ENCODE results near the gene ADIPOQ. TPM values are rescaled to one million over a fixed set of nuclear protein-coding genes. Genes with fewer than 3 reads are reported as not detected.

The ADIPOQ gene
- total RNA-seq = under 0.01 and 0.15 TPM in 2 replicates

GRCh38 chr3:186842426-186843038 lies at the start of gene ADIPOQ:
Gene ADIPOQ (plus strand): TSS chr3:186842710. CDS start chr3:186853059, 10,349 bp downstream.

GRCh38 chr3:186806089-186807055 lies 36.1 kb upstream of the ADIPOQ start, which contains the start of gene RFC4:
Gene RFC4 (minus strand): TSS chr3:186806482. CDS start chr3:186804713, 1,769 bp downstream.

Other genes with a start within 250 kb of the ADIPOQ start
- gene AHSG, start 229.7 kb upstream of the ADIPOQ start, total RNA-seq = not detected in 2 replicates
- not detected in 2 replicates for gene FETUB, start 202.3 kb upstream of the ADIPOQ start, total RNA-seq
- not detected in 2 replicates for gene HRG, start 176.7 kb upstream of the ADIPOQ start, total RNA-seq
- not detected in 2 replicates for gene KNG1, start 125.4 kb upstream of the ADIPOQ start, total RNA-seq
- gene EIF4A2, start 59.1 kb upstream of the ADIPOQ start, total RNA-seq = 717 and 813 TPM in 2 replicates
- 11.4 and 42.2 TPM in 2 replicates for gene RFC4, start 36.2 kb upstream of the ADIPOQ start, total RNA-seq
- gene ST6GAL1, start 87.8 kb downstream of the ADIPOQ start, total RNA-seq = 0.58 TPM in 1 of 2 replicates, not detected in the other